ENCODE data around the gene RAB7A. TPM values are rescaled to one million over a fixed set of nuclear protein-coding genes. Genes with fewer than 3 reads are reported as not detected.
A peak's percentile ranks its signal among the peaks of the same experiment; 100 is the strongest.

The RAB7A gene
- total RNA-seq, 1 donor from 2014 or later: 51.2 TPM

DNA sequence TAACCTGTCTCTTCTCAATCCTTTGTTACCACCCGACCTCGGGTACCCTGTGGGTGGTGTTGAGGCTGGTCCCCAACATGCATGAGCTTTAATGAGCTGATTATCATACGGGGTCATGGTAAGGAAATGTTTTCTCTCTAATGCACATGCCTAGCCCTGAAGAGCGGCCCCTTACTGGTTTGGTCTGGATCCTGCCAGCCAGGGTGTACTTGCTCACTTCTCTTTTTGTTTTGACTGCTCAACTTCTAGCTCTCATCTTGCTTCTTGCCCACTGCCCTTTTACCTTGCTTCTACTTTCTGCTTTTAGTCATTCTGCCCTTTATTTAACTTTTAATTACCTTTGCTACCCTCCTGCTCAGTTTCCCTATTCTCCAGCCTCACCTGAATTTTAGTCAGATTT, 109.1 kb downstream of the RAB7A start:
- H3K4me1 ChIP-seq: no peaks in the 10 kb centered on the region
- no peak overlapping the region for H3K4me2 ChIP-seq
- no peaks in the 10 kb centered on the region for H3K9me3 ChIP-seq (ENCODE audit: low read depth)
- Mint-ChIP-seq H3K27ac (no peak overlapping the region), H3K4me1 (no peaks in the 10 kb centered on the region), H3K27me3 (ENCODE audit: insufficient read depth, low read depth) (no peaks in the 10 kb centered on the region), H3K4me3 (no peak overlapping the region), H3K36me3 (no peaks in the 10 kb centered on the region), H3K9me3 (no peaks in the 10 kb centered on the region)
- no peaks in the 10 kb centered on the region for H4K20me1 ChIP-seq (ENCODE audit: low read depth)
- H3F3A ChIP-seq (ENCODE audit: low read depth): no peaks in the 10 kb centered on the region
- no peak for DNase-seq (ENCODE audit: low spot score)
- no peaks in the 10 kb centered on the region for H3K36me3 ChIP-seq
- TF ChIP-seq EZH2 (IDR thresholded peaks at IDR 0.05) (no peak), EZH2phosphoT487 (IDR thresholded peaks at IDR 0.05) (no peak)
- TF ChIP-seq, protein P1, sequence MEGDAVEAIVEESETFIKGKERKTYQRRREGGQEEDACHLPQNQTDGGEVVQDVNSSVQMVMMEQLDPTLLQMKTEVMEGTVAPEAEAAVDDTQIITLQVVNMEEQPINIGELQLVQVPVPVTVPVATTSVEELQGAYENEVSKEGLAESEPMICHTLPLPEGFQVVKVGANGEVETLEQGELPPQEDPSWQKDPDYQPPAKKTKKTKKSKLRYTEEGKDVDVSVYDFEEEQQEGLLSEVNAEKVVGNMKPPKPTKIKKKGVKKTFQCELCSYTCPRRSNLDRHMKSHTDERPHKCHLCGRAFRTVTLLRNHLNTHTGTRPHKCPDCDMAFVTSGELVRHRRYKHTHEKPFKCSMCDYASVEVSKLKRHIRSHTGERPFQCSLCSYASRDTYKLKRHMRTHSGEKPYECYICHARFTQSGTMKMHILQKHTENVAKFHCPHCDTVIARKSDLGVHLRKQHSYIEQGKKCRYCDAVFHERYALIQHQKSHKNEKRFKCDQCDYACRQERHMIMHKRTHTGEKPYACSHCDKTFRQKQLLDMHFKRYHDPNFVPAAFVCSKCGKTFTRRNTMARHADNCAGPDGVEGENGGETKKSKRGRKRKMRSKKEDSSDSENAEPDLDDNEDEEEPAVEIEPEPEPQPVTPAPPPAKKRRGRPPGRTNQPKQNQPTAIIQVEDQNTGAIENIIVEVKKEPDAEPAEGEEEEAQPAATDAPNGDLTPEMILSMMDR (IDR thresholded peaks at IDR 0.05): no peak
- no peaks in the 10 kb centered on the region for H3K27me3 ChIP-seq
- H3K27ac ChIP-seq: no peak overlapping the region
- H3K4me3 ChIP-seq: no peak overlapping the region
- no peaks in the 10 kb centered on the region for H3K79me2 ChIP-seq (ENCODE audit: low read depth)
- no peak overlapping the region for H2AFZ ChIP-seq (replicated peaks)
- H3K9ac ChIP-seq: no peak overlapping the region

DNA sequence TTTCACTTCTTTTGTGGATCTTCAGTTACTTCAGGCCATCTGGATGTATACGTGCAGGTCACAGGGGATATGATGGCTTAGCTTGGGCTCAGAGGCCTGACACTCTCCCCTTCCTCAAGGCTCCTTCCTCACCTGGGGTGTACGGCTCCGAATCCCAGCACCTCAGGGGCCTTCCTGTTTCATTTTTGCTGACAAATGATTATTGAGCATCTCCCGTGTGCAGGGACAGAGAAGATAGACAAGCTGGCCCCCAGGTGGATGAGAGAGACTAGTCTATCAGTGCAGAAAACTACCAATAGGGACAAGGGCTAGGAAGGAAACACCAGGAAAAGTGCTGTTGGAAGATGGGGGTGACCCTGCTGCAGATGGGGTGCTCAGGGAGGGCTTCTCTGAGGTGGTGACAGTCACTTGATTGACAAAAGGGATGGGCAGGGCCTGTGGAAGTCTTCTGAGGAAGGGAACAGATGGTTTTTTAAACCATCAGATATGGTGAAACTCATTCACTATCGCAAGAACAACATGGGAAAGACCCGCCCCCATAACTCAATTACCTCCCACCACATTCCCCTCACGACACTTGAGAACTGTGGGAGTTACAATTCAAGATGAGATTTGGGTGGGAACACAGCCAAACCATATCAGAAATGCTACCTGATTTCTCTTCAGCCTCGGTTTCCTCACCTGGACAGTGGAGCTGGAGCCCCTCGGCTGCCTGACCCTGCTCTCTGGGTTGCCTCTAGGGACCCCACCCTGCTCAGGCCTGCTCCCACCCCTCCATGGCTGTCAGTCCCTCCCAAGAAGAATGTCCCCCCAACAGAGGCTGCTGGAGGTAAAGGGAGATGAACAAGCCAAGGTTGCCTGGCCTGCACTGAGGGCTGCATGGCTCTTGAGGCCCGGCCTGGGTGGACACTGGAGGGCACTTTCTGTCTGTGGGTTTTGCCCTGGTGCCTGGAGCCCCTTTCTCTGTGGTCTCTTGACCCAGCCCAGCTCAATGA, 116.2 kb downstream of the RAB7A start:
- no peaks in the 10 kb centered on the region for H3K79me2 ChIP-seq (ENCODE audit: low read depth)
- peaks cover 3% of the 10 kb centered on the region for H3K27me3 Mint-ChIP-seq (ENCODE audit: insufficient read depth, low read depth)

DNA sequence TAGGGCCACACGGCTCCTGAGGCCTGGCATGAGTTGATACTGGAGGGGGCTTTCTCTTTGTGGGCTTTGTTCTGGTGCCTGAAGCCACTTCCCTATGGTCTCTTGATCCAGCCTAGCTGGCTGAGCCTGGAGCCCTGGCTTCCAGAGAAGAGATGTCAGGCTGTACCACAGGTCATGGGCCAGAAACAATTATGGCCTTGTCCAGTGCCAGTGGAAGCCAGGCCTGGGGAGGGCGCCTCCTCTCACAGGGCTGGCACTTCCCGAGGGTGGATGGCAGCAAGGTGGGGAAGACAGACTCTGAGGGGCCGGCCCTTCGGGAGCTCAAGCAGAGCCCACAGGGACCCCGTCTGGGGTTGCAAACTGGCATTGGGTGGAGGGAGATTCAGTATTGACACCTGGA, 118.5 kb downstream of the RAB7A start:
- Histone ChIP-seq H3K27ac (no peak overlapping the region), H3F3A (ENCODE audit: low read depth) (no peaks in the 10 kb centered on the region), H4K20me1 (ENCODE audit: low read depth) (no peaks in the 10 kb centered on the region), H3K27me3 (no peaks in the 10 kb centered on the region), H2AFZ (replicated peaks) (no peak overlapping the region), H3K9me3 (ENCODE audit: low read depth) (no peaks in the 10 kb centered on the region), H3K4me3 (no peak overlapping the region), H3K4me1 (peaks cover 6% of the 10 kb centered on the region), H3K4me2 (no peak overlapping the region), H3K9ac (no peak overlapping the region), H3K79me2 (ENCODE audit: low read depth) (no peaks in the 10 kb centered on the region), H3K36me3 (no peaks in the 10 kb centered on the region)
- no peak overlapping the region for H3K4me3 Mint-ChIP-seq
- no peak for DNase-seq (ENCODE audit: low spot score)
- no peaks in the 10 kb centered on the region for H3K36me3 Mint-ChIP-seq
- peaks cover 14% of the 10 kb centered on the region for H3K4me1 Mint-ChIP-seq
- no peak overlapping the region for H3K27ac Mint-ChIP-seq
- no peaks in the 10 kb centered on the region for H3K9me3 Mint-ChIP-seq
- TF ChIP-seq EZH2 (IDR thresholded peaks at IDR 0.05) (no peak), EZH2phosphoT487 (IDR thresholded peaks at IDR 0.05) (no peak)
- TF ChIP-seq, protein P1 (IDR thresholded peaks at IDR 0.05): no peak
- H3K27me3 Mint-ChIP-seq (ENCODE audit: insufficient read depth, low read depth): peaks cover 3% of the 10 kb centered on the region

More for the DNA sequence above, 116.2 kb downstream of the RAB7A start:
- no peaks in the 10 kb centered on the region for H3K27me3 ChIP-seq
- peaks cover 6% of the 10 kb centered on the region for H3K4me1 ChIP-seq
- H3K36me3 ChIP-seq: no peaks in the 10 kb centered on the region
- H3K27ac ChIP-seq: no peak overlapping the region
- TF ChIP-seq EZH2 (IDR thresholded peaks at IDR 0.05): no peak
- TF ChIP-seq EZH2phosphoT487 (IDR thresholded peaks at IDR 0.05): no peak
- TF ChIP-seq, protein P1 (IDR thresholded peaks at IDR 0.05): no peak
- H3K4me3 Mint-ChIP-seq: no peak overlapping the region
- no peaks in the 10 kb centered on the region for H4K20me1 ChIP-seq (ENCODE audit: low read depth)
- H3K4me3 ChIP-seq: no peak overlapping the region
- H3K4me2 ChIP-seq: no peak overlapping the region
- H3K9me3 Mint-ChIP-seq: no peaks in the 10 kb centered on the region
- peak overlapping the region; percentile 14 for H3K27ac Mint-ChIP-seq
- H3K36me3 Mint-ChIP-seq: no peaks in the 10 kb centered on the region
- H3K9me3 ChIP-seq (ENCODE audit: low read depth): no peaks in the 10 kb centered on the region
- peaks cover 14% of the 10 kb centered on the region for H3K4me1 Mint-ChIP-seq
- H3F3A ChIP-seq (ENCODE audit: low read depth): no peaks in the 10 kb centered on the region
- no peak for DNase-seq (ENCODE audit: low spot score)
- H2AFZ ChIP-seq (replicated peaks): no peak overlapping the region
- no peak overlapping the region for H3K9ac ChIP-seq
